Suprapubic skin (tissue), 4 donors: ENCODE data around the gene TRAPPC3. TPM values are rescaled to one million over a fixed set of nuclear protein-coding genes. Genes with fewer than 3 reads are reported as not detected.

Source experiments
- DNase-seq, 2 donors: peaks; one replicate each; pipeline ENCODE4 v3.0.0-alpha.2; 2019; ENCODE audit warnings: low spot score in 2 of 2
- H3K27ac ChIP-seq: fragments of 200-600 bp; sonication (generic); one replicate; pipeline ENCODE4 v1.5.1; 2019
- H3K27me3 ChIP-seq: fragments of 200-600 bp; sonication (generic); one replicate; pipeline ENCODE4 v1.5.1; 2019
- H3K36me3 ChIP-seq: fragments of 200-600 bp; sonication (generic); one replicate; pipeline ENCODE4 v1.5.1; 2019
- H3K4me1 ChIP-seq: fragments of 200-600 bp; sonication (generic); one replicate; pipeline ENCODE4 v1.5.1; 2019
- H3K4me3 ChIP-seq: fragments of 200-600 bp; sonication (generic); one replicate; pipeline ENCODE4 v1.5.1; 2019; ENCODE audit warnings: mild to moderate bottlenecking
- H3K9me3 ChIP-seq: fragments of 200-600 bp; sonication (generic); one replicate; pipeline ENCODE4 v1.5.1; 2019
- EP300 ChIP-seq: sonication (generic); formaldehyde crosslinking; IDR thresholded peaks from one replicate; pipeline ENCODE4 v1.6.1; 2017; ENCODE audit warnings: antibody characterized with exemption
- POLR2A ChIP-seq, 2 donors: fragments of 450-650 bp; IDR thresholded peaks; one replicate each; pipeline ENCODE4 v1.6.1; 2017; ENCODE audit warnings: antibody characterized with exemption in 2 of 2, mild to moderate bottlenecking in 2 of 2, moderate library complexity in 2 of 2
- POLR2AphosphoS5 ChIP-seq, 3 donors: sonication (generic); formaldehyde crosslinking; IDR thresholded peaks; one replicate each; pipeline ENCODE4 v1.6.1; 2017; ENCODE audit warnings: antibody characterized with exemption in 3 of 3
- whole genome bisulfite sequencing: methylation state at CpG from one replicate; pipeline ENCODE4 v1.1.5; 2018; 5-methylcytosine and 5-hydroxymethylcytosine counted together
- total RNA-seq, 4 donors: library from RNA; depleted of rRNA; stranded (reverse); fragments of >200 nt; gene quantifications; one replicate each; pipeline ENCODE4 v1.1.0, GENCODE V29; 2016
- TF ChIP-seq, protein P1 (sequence below), 2 donors: fragments of 200-600 bp in 1 of 2; fragments of 450-650 bp in 1 of 2; sonication (generic) in 1 of 2; IDR thresholded peaks; one replicate each; pipeline ENCODE4 v1.5.1; 2016 to 2019; ENCODE audit warnings: antibody characterized with exemption in 2 of 2, mild to moderate bottlenecking in 1 of 2, moderate library complexity in 1 of 2

The TRAPPC3 gene
- total RNA-seq, 4 donors from 2014 or later: 68.7 to 111 (median 97.5) TPM

DNA sequence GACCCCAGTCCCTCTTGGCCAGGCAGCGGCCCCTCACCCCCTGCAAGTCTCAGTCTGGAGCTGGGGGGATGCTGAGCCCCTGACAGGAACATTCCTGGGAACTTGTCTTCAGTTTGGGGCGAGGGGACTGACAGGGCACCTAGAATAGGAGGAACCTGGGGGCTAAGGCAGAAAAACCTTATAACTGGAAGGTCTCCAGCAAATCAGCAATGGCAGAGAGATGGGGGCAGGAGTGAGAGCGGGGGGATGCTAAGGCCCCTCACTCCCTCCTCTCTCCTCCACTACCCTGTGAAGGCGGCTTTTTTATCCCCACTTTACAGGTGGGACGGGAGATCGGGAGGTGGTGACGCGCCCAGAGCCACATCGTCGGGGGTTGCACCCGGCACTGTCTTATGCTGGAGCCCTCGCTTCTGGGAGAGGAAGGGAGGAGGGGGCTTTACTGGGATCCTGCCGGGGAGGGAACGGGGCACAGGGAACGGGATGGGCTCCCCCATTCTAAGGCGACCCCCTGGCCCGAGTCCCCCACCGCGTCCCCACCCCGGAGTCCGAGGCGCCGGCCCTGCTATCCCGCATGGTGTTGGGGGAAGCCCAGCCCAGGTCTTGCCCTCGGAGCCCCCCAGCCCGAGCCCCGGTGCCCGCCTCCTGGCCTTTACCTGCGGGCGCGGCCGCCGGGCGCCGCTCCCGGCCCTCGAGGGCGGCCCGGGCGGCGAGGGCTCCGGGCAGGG is 24.7 kb downstream of the TRAPPC3 start:
- no peak for DNase-seq
- H3K4me1 ChIP-seq: peaks cover 18% of the 10 kb centered on the region
- no peaks in the 10 kb centered on the region for H3K27me3 ChIP-seq
- 55% methylated on average over 13 of the region's 42 CpGs for WGBS
- no peak for TF ChIP-seq POLR2AphosphoS5 (IDR thresholded peaks at IDR 0.05)
- TF ChIP-seq POLR2A (IDR thresholded peaks at IDR 0.05): no peak
- TF ChIP-seq, protein P1, sequence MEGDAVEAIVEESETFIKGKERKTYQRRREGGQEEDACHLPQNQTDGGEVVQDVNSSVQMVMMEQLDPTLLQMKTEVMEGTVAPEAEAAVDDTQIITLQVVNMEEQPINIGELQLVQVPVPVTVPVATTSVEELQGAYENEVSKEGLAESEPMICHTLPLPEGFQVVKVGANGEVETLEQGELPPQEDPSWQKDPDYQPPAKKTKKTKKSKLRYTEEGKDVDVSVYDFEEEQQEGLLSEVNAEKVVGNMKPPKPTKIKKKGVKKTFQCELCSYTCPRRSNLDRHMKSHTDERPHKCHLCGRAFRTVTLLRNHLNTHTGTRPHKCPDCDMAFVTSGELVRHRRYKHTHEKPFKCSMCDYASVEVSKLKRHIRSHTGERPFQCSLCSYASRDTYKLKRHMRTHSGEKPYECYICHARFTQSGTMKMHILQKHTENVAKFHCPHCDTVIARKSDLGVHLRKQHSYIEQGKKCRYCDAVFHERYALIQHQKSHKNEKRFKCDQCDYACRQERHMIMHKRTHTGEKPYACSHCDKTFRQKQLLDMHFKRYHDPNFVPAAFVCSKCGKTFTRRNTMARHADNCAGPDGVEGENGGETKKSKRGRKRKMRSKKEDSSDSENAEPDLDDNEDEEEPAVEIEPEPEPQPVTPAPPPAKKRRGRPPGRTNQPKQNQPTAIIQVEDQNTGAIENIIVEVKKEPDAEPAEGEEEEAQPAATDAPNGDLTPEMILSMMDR (IDR thresholded peaks at IDR 0.05): no peak
- no peak for TF ChIP-seq EP300
- H3K36me3 ChIP-seq: no peaks in the 10 kb centered on the region
- peak overlapping the region; percentile 56 for H3K4me3 ChIP-seq
- peak overlapping the region; percentile 34 for H3K27ac ChIP-seq
- no peaks in the 10 kb centered on the region for H3K9me3 ChIP-seq

DNA sequence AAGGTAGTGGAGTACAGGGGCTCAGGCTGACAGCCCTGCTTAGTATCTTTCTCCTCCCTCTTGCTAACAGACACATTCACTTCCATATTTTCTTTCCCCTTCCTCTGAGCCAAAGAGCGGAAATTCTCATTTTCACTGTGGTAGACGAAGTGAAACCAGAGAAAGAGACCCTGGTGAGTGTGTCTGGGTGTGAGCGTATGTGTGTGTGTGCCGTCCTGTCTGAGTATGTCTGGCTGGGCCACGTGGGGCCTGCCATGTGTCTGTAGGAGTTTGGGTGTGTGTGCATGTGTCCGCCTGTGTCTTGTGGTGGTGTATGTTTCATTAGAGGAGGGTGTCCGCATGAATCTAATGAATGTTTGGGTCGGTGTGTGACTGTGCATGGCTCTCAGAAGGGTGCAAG is 25.9 kb downstream of the TRAPPC3 start:
- Histone ChIP-seq H3K27me3 (no peaks in the 10 kb centered on the region), H3K4me3 (no peak overlapping the region), H3K9me3 (no peaks in the 10 kb centered on the region), H3K4me1 (peaks cover 18% of the 10 kb centered on the region), H3K27ac (no peak overlapping the region), H3K36me3 (no peaks in the 10 kb centered on the region)
- DNase-seq: no peak
- WGBS: 71% methylated on average over 8 of the region's 8 CpGs
- TF ChIP-seq EP300: no peak
- TF ChIP-seq, protein P1 (IDR thresholded peaks at IDR 0.05): no peak
- TF ChIP-seq POLR2A (IDR thresholded peaks at IDR 0.05): no peak
- no peak for TF ChIP-seq POLR2AphosphoS5 (IDR thresholded peaks at IDR 0.05)

DNA sequence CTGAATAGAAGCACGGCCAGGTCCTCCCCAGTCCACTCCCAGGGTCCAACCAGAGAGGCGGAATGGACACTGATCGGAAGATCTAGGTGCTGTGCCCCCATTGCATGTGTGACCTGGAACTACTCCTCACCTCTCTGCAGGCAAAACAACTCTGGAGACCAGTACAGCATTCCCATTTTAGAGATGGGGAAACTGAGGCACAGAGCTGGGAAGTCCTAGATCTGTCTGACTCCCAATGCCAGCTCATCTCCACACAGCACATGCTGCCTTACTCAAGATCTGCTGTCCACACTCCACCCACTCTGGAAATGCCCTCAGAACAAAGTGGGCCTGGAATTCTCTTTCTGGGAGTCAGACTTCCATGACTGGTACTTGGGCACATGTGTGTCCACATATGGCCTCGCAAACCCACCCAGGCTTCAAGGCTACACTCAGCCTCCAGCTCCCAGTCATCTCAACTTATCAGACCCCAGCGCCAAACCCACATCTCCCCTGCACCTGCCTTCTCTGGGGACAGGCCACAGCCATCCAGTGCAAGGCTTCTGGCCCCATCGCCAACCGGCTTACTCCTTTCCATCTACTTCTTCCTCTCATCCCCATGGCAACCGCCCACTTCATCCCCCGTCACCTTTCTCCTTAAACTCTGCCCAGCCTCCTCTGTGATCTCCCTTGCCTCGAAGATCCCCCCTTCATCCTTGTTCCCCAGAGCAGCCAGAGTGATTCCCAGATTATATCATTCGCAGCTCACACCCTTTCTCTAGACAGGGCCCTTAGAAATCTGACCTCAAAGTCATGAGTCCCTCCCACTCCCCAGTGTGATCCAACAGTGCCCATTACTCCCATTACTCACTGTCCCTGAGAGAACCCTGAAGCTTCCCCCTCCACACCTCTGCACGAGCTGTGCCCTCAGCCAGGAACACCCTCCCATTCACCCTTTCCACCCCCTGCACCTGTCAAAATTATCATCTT is 26.9 kb downstream of the TRAPPC3 start:
- no peaks in the 10 kb centered on the region for H3K27me3 ChIP-seq
- H3K27ac ChIP-seq: no peak overlapping the region
- WGBS: 84% methylated on average over 12 of the region's 12 CpGs
- peaks cover 18% of the 10 kb centered on the region for H3K4me1 ChIP-seq
- DNase-seq: no peak
- TF ChIP-seq EP300 (no peak), POLR2A (IDR thresholded peaks at IDR 0.05) (no peak), POLR2AphosphoS5 (IDR thresholded peaks at IDR 0.05) (no peak)
- TF ChIP-seq, protein P1 (IDR thresholded peaks at IDR 0.05): no peak
- no peaks in the 10 kb centered on the region for H3K36me3 ChIP-seq
- no peaks in the 10 kb centered on the region for H3K9me3 ChIP-seq
- no peak overlapping the region for H3K4me3 ChIP-seq

DNA sequence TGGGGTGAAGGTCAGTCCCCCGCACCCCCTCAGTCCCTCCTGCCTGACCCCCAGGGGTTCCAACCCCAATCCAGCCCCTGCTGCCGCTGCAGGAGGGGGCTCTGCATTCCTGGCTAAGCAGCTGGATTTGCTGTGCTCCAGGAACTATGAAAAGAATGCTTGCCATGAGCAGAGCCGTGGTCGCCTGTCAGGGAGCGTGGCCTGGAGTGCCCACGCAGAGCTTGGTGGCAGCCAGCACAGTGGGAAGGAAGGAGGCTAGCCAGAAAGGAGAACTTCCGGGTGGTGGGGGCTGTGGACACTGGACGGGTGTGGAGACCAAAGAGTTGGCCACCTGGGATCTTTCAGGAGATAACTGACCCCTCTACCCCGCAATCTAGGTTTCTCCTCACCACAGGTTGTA is 29.8 kb downstream of the TRAPPC3 start:
- TF ChIP-seq POLR2AphosphoS5 (IDR thresholded peaks at IDR 0.05): no peak
- TF ChIP-seq POLR2A (IDR thresholded peaks at IDR 0.05): no peak
- no peak for TF ChIP-seq EP300
- TF ChIP-seq, protein P1 (IDR thresholded peaks at IDR 0.05): no peak
- Histone ChIP-seq H3K27me3 (no peaks in the 10 kb centered on the region), H3K9me3 (no peaks in the 10 kb centered on the region), H3K27ac (no peak overlapping the region), H3K4me1 (peaks cover 21% of the 10 kb centered on the region), H3K36me3 (no peaks in the 10 kb centered on the region), H3K4me3 (no peak overlapping the region)
- DNase-seq: no peak
- 73% methylated on average over 8 of the region's 9 CpGs for WGBS
